GM12878 (cell line): ENCODE measurements around the gene SNX21. TPM values are rescaled to one million over a fixed set of nuclear protein-coding genes. Genes with fewer than 3 reads are reported as not detected.
A peak's percentile ranks its signal among the peaks of the same experiment; 100 is the strongest.

Experiments used
- BRCA1 ChIP-seq: IDR thresholded peaks from 2 replicates; pipeline ENCODE4 v1.6.1; 2011; ENCODE audit warnings: low read depth, low read length, improper control_type of control experiment
- CBX3 ChIP-seq: fragments of 200-600 bp; sonication (generic); IDR thresholded peaks from 2 replicates; pipeline ENCODE4 v1.6.1; 2016; ENCODE audit warnings: low read depth, borderline replicate concordance
- CEBPZ ChIP-seq: fragments of 150-350 bp; IDR thresholded peaks from 2 replicates; pipeline ENCODE4 v1.6.1; 2016; ENCODE audit warnings: low read depth, low read length
- ETV6 ChIP-seq, 2 experiments: fragments of 450-650 bp in 1 of 2; IDR thresholded peaks in 1 of 2; conservative IDR thresholded peaks in 1 of 2; 2 replicates each; pipeline ENCODE4 v1.6.1; 2014; ENCODE audit warnings: antibody characterized with exemption in 1 of 2, borderline replicate concordance in 1 of 2, low read depth in 1 of 2, mild to moderate bottlenecking in 1 of 2, moderate library complexity in 1 of 2
- HDGF ChIP-seq: fragments of 450-650 bp; IDR thresholded peaks from 2 replicates; pipeline ENCODE4 v1.6.1; 2016; ENCODE audit warnings: antibody characterized with exemption
- IKZF1 ChIP-seq: fragments of 450-650 bp; conservative IDR thresholded peaks from 2 replicates; pipeline ENCODE4 v1.6.1; 2017; ENCODE audit warnings: antibody characterized with exemption, mild to moderate bottlenecking
- KLF5 ChIP-seq: fragments of 450-650 bp; IDR thresholded peaks from 2 replicates; pipeline ENCODE4 v1.6.1; 2014; ENCODE audit warnings: mild to moderate bottlenecking; ENCODE audit not compliant: partially characterized antibody
- LARP7 ChIP-seq: fragments of 450-650 bp; IDR thresholded peaks from 2 replicates; pipeline ENCODE4 v1.6.1; 2017; ENCODE audit warnings: mild to moderate bottlenecking
- MYC ChIP-seq: IDR thresholded peaks from 2 replicates; pipeline ENCODE4 v1.6.1; 2011; ENCODE audit warnings: mild to moderate bottlenecking, low read length, moderate library complexity, inconsistent platforms; ENCODE audit not compliant: insufficient read depth, insufficient replicate concordance, insufficient read length, severe bottlenecking
- PRDM15 ChIP-seq: fragments of 450-650 bp; formaldehyde crosslinking; IDR thresholded peaks from 2 replicates; pipeline ENCODE4 v1.4.0; 2020; ENCODE audit warnings: mild to moderate bottlenecking, moderate library complexity
- RAD51 ChIP-seq: fragments of 450-650 bp; IDR thresholded peaks from 2 replicates; pipeline ENCODE4 v1.6.1; 2016; ENCODE audit warnings: moderate library complexity, mild to moderate bottlenecking, inconsistent platforms
- RUNX3 ChIP-seq: IDR thresholded peaks from 2 replicates; pipeline ENCODE4 v1.6.1; 2012; ENCODE audit warnings: low read length, inconsistent platforms
- SIX5 ChIP-seq: IDR thresholded peaks from 2 replicates; pipeline ENCODE4 v1.6.1; 2011; ENCODE audit warnings: mild to moderate bottlenecking, low read depth, low read length, moderate library complexity; ENCODE audit not compliant: severe bottlenecking
- SUPT20H ChIP-seq: IDR thresholded peaks from 2 replicates; pipeline ENCODE4 v1.6.1; 2011; ENCODE audit warnings: low read depth, mild to moderate bottlenecking, low read length, moderate library complexity, borderline replicate concordance; ENCODE audit not compliant: control insufficient read depth
- ZNF217 ChIP-seq: fragments of 450-650 bp; IDR thresholded peaks from 2 replicates; pipeline ENCODE4 v1.6.1; 2017; ENCODE audit warnings: antibody characterized with exemption, mild to moderate bottlenecking
- ZNF687 ChIP-seq: fragments of 450-650 bp; IDR thresholded peaks from 2 replicates; pipeline ENCODE4 v1.6.1; 2017; ENCODE audit warnings: mild to moderate bottlenecking, moderate library complexity
- polyA plus RNA-seq, 11 experiments: library from polyadenylated mRNA; depleted of rRNA in 4 of 11; unstranded in 6 of 11; stranded (reverse) in 5 of 11; fragments of >200 nt; fragmentation: Nextera tagmentation in 4 of 11; fragmentation: Illumina TruSeq in 1 of 11; extraction: Ambion mirVana in 4 of 11; extraction: Trizol in 1 of 11; gene quantifications; 1 replicate in 1 of 11; 2 replicates in 10 of 11; pipeline versions ENCODE4 v1.2.1 to v1.2.3, GENCODE V29; 2011 to 2016; ENCODE audit warnings: inconsistent platforms in 2 of 11, missing spikeins in 2 of 11, low read depth in 1 of 11
- total RNA-seq, 4 experiments: library from RNA; depleted of rRNA in 3 of 4; stranded (reverse); fragments of >200 nt in 3 of 4; fragmentation: Illumina TruSeq in 1 of 4; extraction: Trizol in 1 of 4; gene quantifications; 2 replicates each; pipeline versions ENCODE4 v1.2.1 to v1.2.3, GENCODE V29; 2013 to 2021

The SNX21 gene
- total and polyA plus RNA-seq, 10 of the 15 experiments (the other 5 are each of a cell fraction or from before 2014, with no cell fraction given), result 0.10 to 1.4 (median 0.57) TPM

- TF ChIP-seq SUPT20H (no peak), PRDM15 (CRISPR knock-in tag) (no peak), RUNX3 (peak; percentile 84), ZNF687 (peak; percentile 78), MYC (no peak), LARP7 (peak; percentile 79; the same call in 1 of the 2 replicates), KLF5 (no peak), BRCA1 (no peak), RAD51 (peak; percentile 100), HDGF (no peak), CEBPZ (peak; percentile 49; the same call in 1 of the 2 replicates), SIX5 (no peak), ETV6 (conservative IDR thresholded peaks at IDR 0.05 in 1 of 2, IDR thresholded peaks at IDR 0.05 in 1 of 2; ENCODE audit: borderline replicate concordance in 1 of 2, low read depth in 1 of 2) (peak in 1 of 2 experiments; percentile 54; a peak in 1 of 4 replicates), ZNF217 (no peak), IKZF1 (peak; percentile 88), CBX3 (no peak)
Observed at GRCh38 chr20:45890985-45891983, 57.7 kb downstream of the SNX21 start, which contains the start of the genes CTSA and NEURL2 (continued).
